ENCODE results near the gene MEP1A.
A peak's percentile ranks its signal among the peaks of the same experiment; 100 is the strongest.
"Not testable (repeated sequence)": the region's sequence is repeated elsewhere in the genome, so short reads cannot be mapped to it uniquely, and the experiment has no call there.

MEP1A gene

GRCh38 chr6:46760925-46761324 is 32.3 kb upstream of the MEP1A start:
- in situ Hi-C loops (cut with HindIII; ENCODE audit: low pct_unique_long_range_greater_than_20kb, low sequenced_read_pairs) = no loop called here
- TF ChIP-seq JUND (IDR thresholded peaks at IDR 0.05; ENCODE audit: low read depth) = no peak
- peak in 1 of 2 experiments; percentile 2 for DNase-seq (ENCODE audit: low read depth in 1 of 2, low spot score in 1 of 2)

- in situ Hi-C loops (cut with HindIII; ENCODE audit: low pct_unique_long_range_greater_than_20kb, low sequenced_read_pairs) = no loop called here
- no peak for DNase-seq (ENCODE audit: low read depth in 1 of 2, low spot score in 1 of 2)
- TF ChIP-seq JUND (IDR thresholded peaks at IDR 0.05; ENCODE audit: low read depth) = no peak
Measured at GRCh38 chr6:46763466-46763865, 29.7 kb upstream of the MEP1A start.

GRCh38 chr6:46764280-46764679 is 28.9 kb upstream of the MEP1A start:
- DNase-seq (ENCODE audit: low read depth in 1 of 2, low spot score in 1 of 2); in situ Hi-C loops (cut with HindIII; ENCODE audit: low pct_unique_long_range_greater_than_20kb, low sequenced_read_pairs): not testable (repeated sequence)

- no peak for TF ChIP-seq JUND (IDR thresholded peaks at IDR 0.05; ENCODE audit: low read depth)
- in situ Hi-C loops (cut with HindIII; ENCODE audit: low pct_unique_long_range_greater_than_20kb, low sequenced_read_pairs) = no loop called here
- DNase-seq (ENCODE audit: low read depth in 1 of 2, low spot score in 1 of 2) = no peak
Measured at GRCh38 chr6:46764961-46765360, 28.2 kb upstream of the MEP1A start.

- DNase-seq (ENCODE audit: low read depth in 1 of 2, low spot score in 1 of 2) = no peak
- no peak for TF ChIP-seq JUND (IDR thresholded peaks at IDR 0.05; ENCODE audit: low read depth)
- in situ Hi-C loops (cut with HindIII; ENCODE audit: low pct_unique_long_range_greater_than_20kb, low sequenced_read_pairs) = no loop called here
Measured at GRCh38 chr6:46772016-46772415, 21.2 kb upstream of the MEP1A start.

- no peak for TF ChIP-seq JUND (IDR thresholded peaks at IDR 0.05; ENCODE audit: low read depth)
- in situ Hi-C loops (cut with HindIII; ENCODE audit: low pct_unique_long_range_greater_than_20kb, low sequenced_read_pairs) = no loop called here
- DNase-seq (ENCODE audit: low read depth in 1 of 2, low spot score in 1 of 2) = no peak
Measured at GRCh38 chr6:46772762-46773161, 20.4 kb upstream of the MEP1A start.

GRCh38 chr6:46773201-46773855 is 19.9 kb upstream of the MEP1A start:
- DNase-seq (ENCODE audit: low read depth in 1 of 2, low spot score in 1 of 2) = no peak
- in situ Hi-C loops (cut with HindIII; ENCODE audit: low pct_unique_long_range_greater_than_20kb, low sequenced_read_pairs) = no loop called here
- no peak for TF ChIP-seq JUND (IDR thresholded peaks at IDR 0.05; ENCODE audit: low read depth)

GRCh38 chr6:46774736-46775135 is 18.5 kb upstream of the MEP1A start:
- DNase-seq (ENCODE audit: low read depth in 1 of 2, low spot score in 1 of 2); in situ Hi-C loops (cut with HindIII; ENCODE audit: low pct_unique_long_range_greater_than_20kb, low sequenced_read_pairs): not testable (repeated sequence)

- no peak for TF ChIP-seq JUND (IDR thresholded peaks at IDR 0.05; ENCODE audit: low read depth)
- no peak for DNase-seq (ENCODE audit: low read depth in 1 of 2, low spot score in 1 of 2)
- in situ Hi-C loops (cut with HindIII; ENCODE audit: low pct_unique_long_range_greater_than_20kb, low sequenced_read_pairs) = no loop called here
Measured at GRCh38 chr6:46776070-46776712, 17.0 kb upstream of the MEP1A start.

GRCh38 chr6:46777476-46778346 is 15.5 kb upstream of the MEP1A start:
- no peak for DNase-seq (ENCODE audit: low read depth in 1 of 2, low spot score in 1 of 2)
- in situ Hi-C loops (cut with HindIII; ENCODE audit: low pct_unique_long_range_greater_than_20kb, low sequenced_read_pairs) = no loop called here
- TF ChIP-seq JUND (IDR thresholded peaks at IDR 0.05; ENCODE audit: low read depth) = no peak

- TF ChIP-seq JUND (IDR thresholded peaks at IDR 0.05; ENCODE audit: low read depth) = no peak
- peak; percentile 42 to 84 for DNase-seq (ENCODE audit: low read depth in 1 of 2, low spot score in 1 of 2)
- in situ Hi-C loops (cut with HindIII; ENCODE audit: low pct_unique_long_range_greater_than_20kb, low sequenced_read_pairs) = no loop called here
Measured at GRCh38 chr6:46781478-46782378, 11.5 kb upstream of the MEP1A start.

GRCh38 chr6:46784535-46784934 is 8.7 kb upstream of the MEP1A start:
- no peak for TF ChIP-seq JUND (IDR thresholded peaks at IDR 0.05; ENCODE audit: low read depth)
- no peak for DNase-seq (ENCODE audit: low read depth in 1 of 2, low spot score in 1 of 2)
- in situ Hi-C loops (cut with HindIII; ENCODE audit: low pct_unique_long_range_greater_than_20kb, low sequenced_read_pairs) = no loop called here

Measured in T47D (cell line).